DOHH2 (cell line): ENCODE data around the gene KCTD15.

Experiments used
- H3F3A ChIP-seq: fragments of 200-600 bp; sonication (generic), shearing (Covaris generic); 2 replicates; pipeline ENCODE4 v1.6.0; 2016; ENCODE audit warnings: antibody characterized with exemption, mild to moderate bottlenecking; ENCODE audit not compliant: control insufficient read depth, insufficient read depth
- H3K27ac ChIP-seq: fragments of 200-600 bp; sonication (generic); 2 replicates; pipeline ENCODE4 v1.5.1; 2014; ENCODE audit warnings: low read depth, mild to moderate bottlenecking, low read length, moderate library complexity
- H3K27me3 ChIP-seq: fragments of 200-600 bp; sonication (generic); 2 replicates; pipeline ENCODE4 v1.6.1; 2014; ENCODE audit warnings: mild to moderate bottlenecking, low read length, mixed read lengths; ENCODE audit not compliant: control insufficient read depth
- H3K36me3 ChIP-seq: fragments of 200-600 bp; sonication (generic); 2 replicates; pipeline ENCODE4 v1.6.1; 2014; ENCODE audit warnings: mild to moderate bottlenecking, low read length, moderate library complexity, mixed read lengths; ENCODE audit not compliant: control insufficient read depth
- H3K4me1 ChIP-seq: fragments of 200-600 bp; sonication (generic); 2 replicates; pipeline ENCODE4 v1.6.1; 2014; ENCODE audit warnings: mild to moderate bottlenecking, low read length, mixed read lengths; ENCODE audit not compliant: control insufficient read depth
- H3K4me2 ChIP-seq: fragments of 200-600 bp; sonication (generic); 2 replicates; pipeline ENCODE4 v1.6.0; 2014; ENCODE audit warnings: mild to moderate bottlenecking, low read length, moderate library complexity
- H3K4me3 ChIP-seq: fragments of 200-600 bp; sonication (generic); 2 replicates; pipeline ENCODE4 v1.5.1; 2014; ENCODE audit warnings: mild to moderate bottlenecking, low read length, mixed read lengths
- H3K79me2 ChIP-seq: fragments of 200-600 bp; sonication (generic); 2 replicates; pipeline ENCODE4 v1.6.1; 2014; ENCODE audit warnings: mild to moderate bottlenecking, low read length, mixed read lengths; ENCODE audit not compliant: control insufficient read depth
- H3K9me2 ChIP-seq: fragments of 200-600 bp; sonication (generic); replicated peaks from 2 replicates; pipeline ENCODE4 v1.6.1; 2014; ENCODE audit warnings: mild to moderate bottlenecking, low read length, mixed read lengths; ENCODE audit not compliant: control insufficient read depth
- H3K9me3 ChIP-seq: fragments of 200-600 bp; sonication (generic); 2 replicates; pipeline ENCODE4 v1.6.1; 2014; ENCODE audit warnings: antibody characterized with exemption, low read length, mixed read lengths; ENCODE audit not compliant: control insufficient read depth, insufficient read depth
- H4K20me1 ChIP-seq: fragments of 200-600 bp; sonication (generic); 2 replicates; pipeline ENCODE4 v1.6.0; 2014; ENCODE audit warnings: low read depth, mild to moderate bottlenecking, antibody characterized with exemption, low read length, moderate library complexity; ENCODE audit not compliant: control insufficient read depth, insufficient read depth
- CTCF ChIP-seq: fragments of 200-600 bp; sonication (generic); IDR thresholded peaks from one replicate; pipeline ENCODE4 v1.5.1; 2014; ENCODE audit warnings: antibody characterized with exemption, mild to moderate bottlenecking, low read depth, low read length; ENCODE audit not compliant: poor library complexity, severe bottlenecking
- EZH2phosphoT487 ChIP-seq: fragments of 200-600 bp; sonication (generic); IDR thresholded peaks from 2 replicates; pipeline ENCODE4 v1.6.1; 2017; ENCODE audit warnings: borderline replicate concordance, mild to moderate bottlenecking, antibody characterized with exemption, low read length, moderate library complexity, mixed read lengths

Gene KCTD15

DNA sequence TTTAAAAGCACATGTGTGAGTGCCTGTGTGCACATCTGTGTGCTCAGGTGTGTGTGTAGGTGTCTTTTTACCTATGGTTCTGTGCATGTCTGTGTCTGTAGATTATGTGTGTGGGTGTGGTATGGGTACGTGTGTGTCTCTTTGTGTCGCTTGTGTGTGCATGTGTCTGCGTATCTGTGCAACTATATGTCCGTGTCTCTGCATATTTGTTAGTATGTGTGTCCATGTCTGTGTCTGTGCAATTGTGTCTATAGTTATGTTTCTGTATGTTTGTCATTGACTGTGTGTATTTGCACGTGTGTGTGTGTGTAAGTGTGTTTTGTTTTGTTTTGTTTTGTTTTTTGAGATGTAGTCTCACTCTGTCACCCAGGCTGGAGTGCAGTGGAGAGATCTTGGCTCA lies 7.3 kb upstream of the KCTD15 start:
- Histone ChIP-seq H3K4me2 (no peak overlapping the region), H3K27me3 (peaks cover 3% of the 10 kb centered on the region; the same call in 1 of the 2 replicates), H3K36me3 (no peaks in the 10 kb centered on the region), H3K9me2 (no peaks in the 10 kb centered on the region), H3K4me1 (no peaks in the 10 kb centered on the region), H3K79me2 (no peaks in the 10 kb centered on the region), H3K9me3 (no peaks in the 10 kb centered on the region), H3K4me3 (no peak overlapping the region), H3K27ac (no peak overlapping the region), H4K20me1 (no peaks in the 10 kb centered on the region), H3F3A (no peaks in the 10 kb centered on the region)
- TF ChIP-seq CTCF (no peak), EZH2phosphoT487 (no peak)

- no peaks in the 10 kb centered on the region for H4K20me1 ChIP-seq
- H3K4me2 ChIP-seq = peak overlapping the region; percentile 44; the same call in 1 of the 2 replicates
- H3K4me1 ChIP-seq = no peaks in the 10 kb centered on the region
- peaks cover 11% of the 10 kb centered on the region; the same call in 1 of the 2 replicates for H3K27me3 ChIP-seq
- no peak overlapping the region for H3K27ac ChIP-seq
- no peaks in the 10 kb centered on the region for H3K79me2 ChIP-seq
- TF ChIP-seq EZH2phosphoT487 (no peak), CTCF (no peak)
- no peaks in the 10 kb centered on the region for H3K9me3 ChIP-seq
- no peaks in the 10 kb centered on the region for H3K9me2 ChIP-seq
- no peak overlapping the region for H3K4me3 ChIP-seq
- H3F3A ChIP-seq = no peaks in the 10 kb centered on the region
- H3K36me3 ChIP-seq = no peaks in the 10 kb centered on the region
These were observed 1.8 kb upstream of the KCTD15 start for GRCh38 chr19:33794683-33795369.

GRCh38 chr19:33795370-33796163 lies 1.1 kb upstream of the KCTD15 start:
- H3K4me1 ChIP-seq = no peaks in the 10 kb centered on the region
- H3K9me3 ChIP-seq = no peaks in the 10 kb centered on the region
- H4K20me1 ChIP-seq = no peaks in the 10 kb centered on the region
- H3K27ac ChIP-seq = no peak overlapping the region
- no peak for TF ChIP-seq EZH2phosphoT487
- peak; percentile 78 for TF ChIP-seq CTCF
- H3K27me3 ChIP-seq = peaks cover 11% of the 10 kb centered on the region; the same call in 1 of the 2 replicates
- no peaks in the 10 kb centered on the region for H3K9me2 ChIP-seq
- H3K79me2 ChIP-seq = no peaks in the 10 kb centered on the region
- H3K4me2 ChIP-seq = peak overlapping the region; percentile 44
- H3F3A ChIP-seq = no peaks in the 10 kb centered on the region
- no peaks in the 10 kb centered on the region for H3K36me3 ChIP-seq
- peak overlapping the region; percentile 48; the same call in 1 of the 2 replicates for H3K4me3 ChIP-seq
